HG03565 (cell line): Measurements from ENCODE around the gene AMACR.
"Not testable (repeated sequence)": the region's sequence is repeated elsewhere in the genome, so short reads cannot be mapped to it uniquely, and the experiment has no call there.

Experiments
- ATAC-seq: cut with Tn5 transposase; IDR thresholded peaks from one replicate; pipeline ENCODE4 v1.9.1; 2021; ENCODE audit warnings: mild to moderate bottlenecking, moderate library complexity; ENCODE audit not compliant: unreplicated experiment

AMACR gene

DNA sequence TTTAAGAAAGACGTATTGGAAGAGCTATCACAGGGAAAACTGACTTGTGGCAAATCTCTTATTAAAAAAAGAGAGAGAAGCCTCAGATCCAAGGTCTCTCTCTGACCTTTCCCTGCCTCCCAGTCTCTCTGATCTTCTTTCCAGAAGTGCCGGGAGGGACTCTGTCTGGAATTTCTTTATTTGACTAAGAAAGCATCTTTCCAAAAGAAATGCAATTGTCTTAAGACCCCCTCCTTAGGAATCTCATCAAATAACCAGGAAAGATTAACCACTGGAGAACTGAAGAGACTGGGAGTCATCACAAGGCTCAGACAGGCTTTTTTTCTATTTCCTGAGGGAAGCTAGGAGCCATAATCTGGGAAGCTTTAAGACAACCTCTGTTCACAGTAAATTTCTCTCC is 30.5 kb upstream of the AMACR start:
- ATAC-seq, result no peak

DNA sequence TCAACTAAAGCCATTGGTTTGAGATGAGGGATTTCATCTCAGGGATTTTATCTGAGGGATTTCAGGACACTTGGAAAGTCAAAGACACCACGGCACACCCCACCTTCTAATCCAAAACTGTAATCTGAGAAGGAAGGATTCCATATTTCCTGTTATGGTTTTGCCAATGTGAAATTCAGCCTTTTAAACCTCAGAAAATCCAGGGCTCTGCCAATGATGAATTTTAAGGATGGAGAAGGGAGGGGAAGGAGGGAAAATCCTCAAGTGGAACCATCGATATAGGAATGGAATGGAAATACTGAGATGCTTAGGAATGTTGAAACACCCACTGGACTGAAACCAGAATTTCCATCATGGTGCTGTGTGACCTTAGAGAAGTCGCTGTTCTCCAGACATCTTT is 29.9 kb upstream of the AMACR start:
- ATAC-seq, result no peak

DNA sequence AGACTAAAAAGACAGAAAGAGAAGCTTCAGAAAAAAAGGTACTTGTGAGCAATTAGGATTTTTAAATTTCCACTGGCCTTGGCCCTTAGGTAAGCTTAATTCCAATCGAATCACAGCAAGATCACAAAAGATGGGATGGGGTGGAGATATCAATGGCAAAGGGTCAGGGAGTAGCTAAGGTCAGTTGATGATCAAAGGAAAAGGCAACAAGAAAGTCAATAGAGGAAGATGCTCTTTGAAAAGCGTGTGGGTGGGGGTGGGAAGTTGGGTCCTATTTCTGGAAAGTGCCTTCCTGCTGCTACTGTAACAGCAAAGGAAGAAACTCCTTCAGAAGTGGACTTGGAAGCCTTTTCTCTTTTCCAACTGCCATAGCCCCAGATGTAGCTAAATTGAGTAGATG is 27.9 kb upstream of the AMACR start:
- ATAC-seq, result no peak

DNA sequence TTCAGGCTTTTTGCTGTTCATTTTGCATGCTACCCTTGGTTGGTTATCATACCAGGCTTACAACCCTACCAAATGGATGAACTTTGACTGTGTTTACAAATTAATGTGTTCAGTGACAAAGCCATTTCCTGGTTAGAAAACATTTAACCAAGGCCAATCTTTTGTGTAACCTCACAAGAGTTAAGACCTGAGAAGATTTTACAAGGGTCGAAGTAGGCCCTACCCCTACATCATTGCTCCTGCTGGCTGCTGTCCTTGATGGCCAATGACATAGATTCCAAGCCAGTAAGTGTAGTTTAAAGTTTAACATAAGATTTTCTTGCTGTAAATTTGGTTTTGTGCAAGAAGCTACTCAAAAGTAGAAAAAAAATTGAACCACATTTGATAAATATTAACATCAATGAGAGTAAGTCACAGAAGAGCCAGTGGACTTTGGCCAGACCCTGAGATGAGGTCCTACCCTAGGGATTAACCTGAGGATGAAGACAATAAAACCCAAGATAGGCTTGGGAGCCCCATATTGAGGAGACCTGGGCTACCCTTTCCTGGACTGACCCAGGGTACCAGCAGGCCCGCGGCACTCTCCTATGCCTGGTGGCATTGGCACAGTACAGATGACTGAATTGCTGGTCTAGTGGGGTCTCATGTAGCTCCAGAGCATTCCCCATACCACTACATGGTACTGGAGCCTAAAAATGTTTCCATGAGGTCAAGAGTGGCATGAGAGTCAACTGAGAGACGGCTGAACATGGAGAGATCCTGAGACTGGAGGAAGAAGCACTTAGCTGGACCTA is 26.9 kb upstream of the AMACR start:
- ATAC-seq, result no peak

DNA sequence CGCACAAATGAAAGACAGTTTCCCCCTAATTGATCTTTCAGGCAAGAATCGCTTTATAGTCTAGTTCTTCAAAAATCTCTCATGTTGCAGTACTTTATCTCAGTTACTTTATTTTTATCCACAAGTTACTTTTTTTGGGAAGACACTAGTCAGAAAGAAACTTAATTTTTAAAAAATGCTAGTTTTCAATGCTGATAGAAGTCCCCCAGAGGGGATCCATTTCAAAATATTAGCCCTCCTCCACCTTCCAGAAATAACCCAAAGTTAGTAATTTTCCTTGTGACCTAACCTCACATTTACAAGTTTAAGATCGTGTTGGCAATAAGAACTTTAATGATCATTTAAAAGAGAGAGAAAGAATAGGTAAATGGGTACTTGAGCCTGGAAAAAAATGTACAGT is 24.1 kb upstream of the AMACR start:
- no peak for ATAC-seq

DNA sequence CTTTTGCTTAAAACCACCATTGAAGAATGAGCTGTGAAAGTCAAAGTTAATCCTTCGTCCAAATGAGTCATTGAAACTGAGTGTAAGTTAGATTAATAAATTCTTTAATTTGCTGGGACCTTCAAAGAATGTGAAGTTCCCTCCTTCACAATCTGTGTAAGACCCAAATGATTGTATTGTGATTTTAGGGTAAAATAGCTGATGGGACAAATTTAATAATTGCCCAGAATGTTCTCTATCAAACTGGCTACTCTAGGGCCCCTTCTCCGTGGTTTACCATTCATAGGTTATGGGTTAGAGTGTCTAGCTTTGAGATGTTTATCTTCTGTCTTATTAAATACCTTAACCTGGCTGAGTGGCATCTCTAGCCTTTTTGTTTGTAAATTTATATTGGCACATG is 23.3 kb upstream of the AMACR start:
- ATAC-seq, result no peak

DNA sequence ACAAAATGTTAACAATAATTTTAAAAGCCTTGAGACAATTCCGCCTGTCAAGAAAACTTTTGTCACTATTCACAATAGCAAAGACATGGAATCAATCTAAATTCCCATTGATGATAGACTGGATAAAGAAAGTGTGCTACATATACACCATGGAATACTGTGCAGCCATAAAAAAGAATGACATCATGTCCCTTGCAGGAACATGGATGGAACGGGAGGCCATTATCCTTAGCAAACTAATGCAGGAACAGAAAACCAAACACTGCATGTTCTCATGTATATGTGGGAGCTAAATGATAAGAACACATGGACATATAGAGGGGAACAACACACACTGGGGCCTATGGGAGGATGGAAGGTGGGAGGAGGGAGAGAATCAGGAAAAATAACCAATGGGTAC is 22.7 kb upstream of the AMACR start:
- ATAC-seq, result not testable (repeated sequence)

DNA sequence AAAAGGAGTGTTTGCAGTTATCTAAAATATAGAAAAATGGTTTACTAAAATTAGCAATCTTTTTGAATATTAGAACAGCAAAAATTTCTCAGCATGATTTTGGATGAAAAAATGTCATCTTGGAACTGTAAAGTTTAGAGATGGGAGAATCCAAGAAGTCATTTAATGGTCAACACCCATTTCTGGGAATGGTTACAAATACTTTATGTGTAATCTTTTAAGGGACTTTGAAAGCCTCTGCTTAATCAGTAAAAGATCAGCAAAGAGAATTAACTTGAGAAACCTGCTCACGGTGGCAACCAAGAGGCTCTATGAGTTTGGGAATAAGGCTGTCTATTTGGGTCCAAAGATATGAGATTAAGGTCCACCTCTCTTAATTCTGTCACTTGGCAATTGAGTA is 22.2 kb upstream of the AMACR start:
- no peak for ATAC-seq

DNA sequence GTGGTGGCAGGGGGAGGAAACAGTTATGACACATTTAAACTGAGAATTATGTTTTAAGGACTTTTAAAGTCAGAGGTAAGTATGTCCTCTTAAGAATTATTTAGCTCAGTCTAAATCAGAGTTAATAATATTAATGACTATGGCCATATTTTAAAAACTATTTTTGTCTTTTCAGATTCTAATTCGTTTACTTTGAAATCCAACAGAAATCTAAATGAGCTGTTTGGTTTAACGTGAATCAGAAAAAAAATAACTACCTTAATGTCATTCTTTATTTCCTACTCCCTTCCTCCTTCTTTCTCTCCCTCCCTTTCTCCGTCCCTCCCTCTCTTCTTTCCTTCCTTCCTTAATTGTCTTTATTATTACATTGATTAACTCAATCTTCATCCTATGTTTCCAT is 20.5 kb upstream of the AMACR start:
- no peak for ATAC-seq

DNA sequence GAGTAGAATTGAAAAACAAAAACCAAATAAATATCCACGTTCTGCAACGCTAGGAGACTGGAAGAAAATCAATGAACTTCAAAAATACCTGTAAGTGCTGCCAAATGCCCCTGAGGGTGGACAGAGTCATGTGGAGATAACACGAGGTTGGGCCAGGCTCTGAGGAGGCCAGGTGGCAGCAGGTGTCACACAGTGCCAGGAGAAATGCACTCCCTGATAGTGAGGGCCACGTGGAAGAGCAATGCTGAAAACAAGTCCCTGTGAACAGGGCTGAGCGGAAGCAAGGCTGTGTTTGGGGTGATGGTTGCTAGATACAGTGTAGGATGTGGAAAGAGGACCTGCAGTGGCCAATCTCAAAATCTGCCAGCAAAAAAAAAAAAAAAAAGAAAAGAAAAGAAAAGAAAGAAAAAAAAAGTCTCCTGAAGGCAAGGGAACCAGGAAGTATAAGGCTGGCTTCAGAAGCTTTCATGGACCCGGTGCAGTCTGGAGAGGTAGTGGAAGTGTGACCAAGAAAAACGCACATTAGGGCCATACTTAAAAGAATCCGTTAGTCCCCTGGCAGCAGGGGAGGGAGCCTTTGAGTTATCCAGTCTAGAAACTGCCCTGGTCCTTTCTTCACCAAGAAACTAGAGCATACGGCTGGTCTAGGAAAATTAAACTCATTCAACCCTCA is 18.4 kb upstream of the AMACR start:
- ATAC-seq, result no peak

DNA sequence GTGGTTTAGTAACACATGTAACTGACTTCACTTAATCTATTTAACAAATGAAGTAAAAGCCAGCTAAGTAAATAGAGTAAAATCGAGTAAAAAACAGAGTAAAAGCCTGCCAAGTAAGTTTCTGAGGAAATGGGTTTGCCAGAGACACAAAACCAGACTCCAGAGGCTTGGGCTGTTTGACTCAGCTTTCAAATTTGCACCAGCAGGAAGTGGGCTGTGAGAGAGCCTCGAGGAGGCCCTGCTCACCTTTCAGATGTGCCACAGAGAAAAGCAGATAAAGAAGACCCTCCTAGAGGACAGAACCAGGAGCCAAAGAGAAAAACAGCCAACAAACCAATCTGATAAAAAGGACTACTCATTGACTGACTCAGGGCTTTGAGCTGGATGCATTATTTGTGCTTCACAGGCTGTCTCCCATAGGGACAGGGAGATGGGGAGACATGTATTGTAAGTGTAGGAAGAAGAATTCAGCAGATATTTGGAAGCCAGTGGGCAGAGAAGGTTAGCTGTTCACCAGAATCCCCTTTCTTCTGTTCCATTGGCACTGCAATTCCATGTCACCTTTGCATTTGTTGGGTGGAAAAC is 14.4 kb upstream of the AMACR start:
- peak; percentile 84 for ATAC-seq

DNA sequence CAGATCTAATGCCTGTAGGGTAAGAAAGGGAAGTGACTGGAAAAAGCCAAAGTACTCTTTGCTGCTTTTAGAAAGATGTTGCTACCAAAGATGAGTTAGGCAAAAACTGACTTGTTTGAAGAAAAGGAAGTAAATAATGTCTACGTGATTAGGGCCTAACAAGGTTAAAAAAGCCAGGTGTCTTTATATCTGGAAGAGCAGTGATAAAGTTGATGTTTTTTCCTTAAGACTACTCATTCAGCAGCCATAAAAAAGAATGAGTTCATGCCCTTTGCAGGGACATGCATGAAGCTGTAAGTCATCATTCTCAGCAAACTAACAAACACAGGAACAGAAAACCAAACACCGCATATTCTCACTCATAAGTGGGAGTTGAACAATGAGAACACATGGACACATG is 13.5 kb upstream of the AMACR start:
- no peak for ATAC-seq

DNA sequence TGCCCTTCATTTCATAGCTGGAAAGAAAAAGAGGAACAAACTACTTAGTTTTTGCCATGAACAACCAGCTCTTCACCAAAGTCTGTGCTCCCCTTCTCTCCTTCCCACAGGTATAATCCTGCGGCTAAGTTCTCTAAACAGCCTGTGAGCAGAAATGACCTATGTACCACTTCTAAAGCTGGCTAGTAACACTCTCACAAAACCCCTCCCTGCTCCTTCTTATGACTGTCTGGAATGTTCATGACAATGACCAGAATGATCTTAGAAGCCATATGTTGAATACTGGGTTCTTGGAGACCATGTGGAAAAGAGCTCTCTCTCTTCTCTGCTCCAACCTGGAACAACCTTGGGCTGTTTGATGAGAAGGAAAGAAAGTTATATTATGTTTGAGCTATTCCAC is 12.9 kb upstream of the AMACR start:
- ATAC-seq, result no peak

DNA sequence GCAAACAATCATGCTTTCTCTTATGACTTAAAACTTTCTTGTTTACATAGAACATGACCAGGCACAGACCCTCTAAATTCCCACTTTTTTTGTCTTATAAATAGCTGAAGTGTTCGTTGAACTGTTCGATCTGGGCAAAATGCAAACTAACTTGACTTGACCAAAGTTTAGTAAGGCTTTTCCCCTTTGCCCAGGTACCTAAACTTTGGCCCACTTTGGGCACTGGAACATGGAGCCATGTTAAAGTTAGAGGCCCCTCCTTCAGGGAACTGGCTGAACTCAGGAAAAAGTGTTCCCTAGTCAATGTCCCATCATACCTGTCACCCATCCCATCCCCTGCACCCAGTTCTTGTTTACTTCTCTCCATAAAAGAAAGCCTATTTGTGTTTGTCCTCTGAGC is 9.4 kb upstream of the AMACR start:
- ATAC-seq, result no peak

DNA sequence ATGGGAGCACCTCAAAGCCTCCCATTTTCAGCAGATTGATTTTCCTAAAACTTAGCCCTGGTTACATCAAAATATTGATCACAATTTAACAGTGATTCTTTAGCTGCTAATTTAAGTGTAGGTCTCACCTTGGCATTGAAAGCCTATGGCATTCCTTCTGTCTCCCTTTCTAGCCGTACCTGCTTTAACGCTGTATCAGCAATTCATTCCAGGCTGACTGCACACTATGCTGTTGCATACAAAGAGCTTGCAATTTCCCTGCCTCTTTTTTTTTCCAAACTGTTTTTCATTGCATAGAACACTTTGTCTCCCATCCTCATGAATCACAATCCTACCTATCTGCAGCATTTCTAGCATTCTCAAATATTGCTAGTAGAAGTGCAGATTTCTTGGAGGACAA is 8.9 kb upstream of the AMACR start:
- ATAC-seq, result no peak

DNA sequence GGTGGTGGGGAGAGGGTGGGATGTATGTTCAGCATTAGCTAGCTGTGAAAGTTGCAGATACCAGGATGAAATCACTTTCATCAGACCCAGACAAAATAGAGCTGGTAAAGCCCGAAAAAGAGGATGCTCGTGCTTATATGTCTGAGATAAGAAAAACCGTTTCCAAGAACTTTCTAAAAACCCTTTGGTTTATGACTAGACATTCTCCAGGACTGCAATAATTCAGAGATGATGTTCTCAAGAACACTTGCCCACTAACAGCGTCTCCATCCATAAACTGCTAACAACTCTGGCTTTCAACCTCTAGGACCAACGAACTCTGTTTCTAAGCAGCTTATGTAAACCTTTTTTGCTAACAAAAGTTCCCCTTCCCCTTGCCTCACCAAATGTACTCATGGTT is 8.4 kb upstream of the AMACR start:
- ATAC-seq, result no peak

DNA sequence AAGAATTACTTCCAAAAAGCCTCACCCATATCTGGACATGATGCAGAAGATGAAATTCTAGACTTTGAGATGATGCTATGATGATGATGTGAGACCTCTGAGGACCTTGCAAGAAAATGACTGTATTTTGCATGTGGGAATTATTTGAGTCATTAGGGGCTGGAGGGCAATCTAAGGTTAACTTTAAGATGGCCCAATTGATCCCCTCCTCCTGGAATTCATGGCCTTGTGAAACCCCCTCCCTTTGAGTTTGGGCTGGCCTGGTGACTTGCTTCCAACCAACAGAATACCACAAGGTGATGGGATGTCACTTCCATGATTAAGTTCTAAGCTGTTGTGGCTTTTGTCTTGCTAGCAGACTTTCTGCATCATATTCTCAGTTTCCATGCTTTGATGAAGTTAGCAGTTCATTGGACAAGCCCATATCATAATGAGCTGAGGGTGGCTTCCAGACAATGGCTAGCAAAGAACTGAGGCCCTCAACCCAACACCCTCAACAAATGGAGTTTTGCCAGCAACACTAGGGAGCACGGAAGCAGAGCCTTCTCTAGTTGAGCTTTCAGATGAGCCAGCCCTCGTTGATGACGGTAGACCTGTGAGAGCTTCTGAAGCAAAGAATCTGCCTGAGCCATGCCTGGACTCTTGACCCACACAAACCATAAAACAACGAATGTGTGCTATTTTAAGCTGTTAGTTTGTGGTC is 7.4 kb upstream of the AMACR start:
- ATAC-seq, result no peak

DNA sequence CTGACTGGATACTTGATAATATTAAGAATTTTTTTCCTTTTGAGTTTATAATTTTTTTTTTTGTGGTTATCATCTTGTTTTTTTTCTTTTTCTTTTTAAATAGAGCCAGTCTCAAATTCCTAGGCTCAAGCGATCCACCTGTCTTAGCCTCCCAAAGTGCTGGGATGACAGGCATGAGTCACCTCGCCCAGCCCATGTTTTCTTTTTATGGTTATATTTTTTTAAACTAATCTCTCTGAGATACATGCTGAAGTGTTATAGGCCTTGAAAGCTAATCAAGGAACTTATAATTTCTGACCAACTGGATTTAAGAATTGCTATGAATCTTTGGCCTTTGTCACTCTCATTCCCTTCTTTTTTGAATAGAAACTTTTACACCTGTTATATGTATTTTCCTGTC is 6.8 kb upstream of the AMACR start:
- ATAC-seq, result no peak

DNA sequence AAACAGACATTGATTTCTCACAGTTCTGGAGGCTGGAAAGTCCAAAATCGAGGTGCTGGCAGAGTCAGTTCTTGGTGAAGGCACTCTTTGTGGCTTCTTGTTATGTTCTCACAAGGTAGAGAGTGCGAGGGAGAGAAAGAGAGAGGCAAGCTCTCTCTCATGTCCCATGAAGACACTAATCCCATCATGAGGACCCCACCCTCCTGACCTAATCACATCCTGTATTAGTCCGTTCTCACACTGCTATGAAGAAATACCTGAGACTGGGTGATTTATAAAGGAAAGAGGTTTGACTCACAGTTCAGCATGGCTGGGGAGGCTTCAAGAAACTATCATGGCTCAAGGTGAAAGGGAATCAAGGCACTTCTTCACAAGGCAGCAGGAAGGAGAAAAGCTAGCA is 5.7 kb upstream of the AMACR start:
- ATAC-seq, result no peak

DNA sequence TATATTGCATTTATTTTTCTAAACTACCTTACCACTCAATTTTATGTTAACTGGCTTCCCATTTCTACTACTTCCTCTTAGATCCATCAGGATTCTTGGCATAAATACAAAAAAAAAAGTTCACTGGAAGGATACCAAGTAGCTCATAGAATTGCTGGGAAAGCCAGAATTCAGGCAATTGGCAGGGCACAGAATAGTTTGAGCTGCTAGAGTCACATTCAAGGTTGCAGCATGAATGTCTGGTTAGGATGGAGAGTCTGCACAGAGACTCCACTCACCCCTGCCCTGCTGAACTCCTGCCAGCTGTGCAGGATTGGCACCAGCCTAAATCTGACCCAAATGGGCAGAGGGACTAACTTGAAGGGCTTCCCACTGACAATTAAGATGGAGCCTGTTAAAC is 4.9 kb upstream of the AMACR start:
- ATAC-seq, result no peak

DNA sequence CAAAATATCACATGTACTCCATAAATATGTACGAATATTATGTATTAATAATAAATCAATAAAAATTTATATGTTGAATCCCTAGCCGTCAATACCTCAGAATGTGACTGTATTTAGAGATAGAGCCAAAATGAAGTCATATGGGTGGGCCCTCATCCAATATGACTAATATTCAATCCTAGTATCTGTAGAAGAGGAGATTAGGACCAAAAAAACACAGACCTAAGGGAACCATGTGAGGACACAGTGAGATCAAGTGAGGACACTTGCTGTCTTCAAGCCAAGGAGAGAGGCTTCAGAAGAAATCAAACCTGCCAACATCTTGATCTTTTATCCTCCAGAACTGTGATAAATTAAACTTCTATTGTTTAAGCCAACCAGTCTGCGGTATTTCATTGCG is 3.7 kb upstream of the AMACR start:
- ATAC-seq, result no peak

DNA sequence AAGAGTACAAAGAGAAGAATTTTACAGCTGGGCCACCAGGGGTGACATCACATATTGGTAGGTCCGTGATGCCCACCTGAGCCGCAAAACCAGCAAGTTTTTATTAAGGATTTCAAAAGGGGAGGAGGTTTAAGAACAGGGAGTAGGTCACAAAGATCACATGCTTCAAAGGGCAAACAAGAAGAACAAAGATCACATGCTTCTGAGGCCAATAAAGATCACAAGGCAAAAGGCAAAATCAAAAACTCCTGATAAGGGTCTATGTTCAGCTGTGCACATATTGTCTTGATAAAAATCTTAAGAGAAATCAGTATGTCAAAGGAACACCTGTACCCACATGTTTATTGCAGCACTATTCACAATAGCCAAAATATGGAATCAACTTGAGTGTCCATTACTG is 2.3 kb upstream of the AMACR start:
- ATAC-seq, result not testable (repeated sequence)
